ENCODE measurements around the gene GRIP2. TPM values are rescaled to one million over a fixed set of nuclear protein-coding genes. Genes with fewer than 3 reads are reported as not detected.

GRIP2 gene
- total RNA-seq, 1 experiment from 2014 or later: not detected

- Mint-ChIP-seq H3K9me3 (ENCODE audit: unreplicated experiment) (no peaks in the 10 kb centered on the region), H3K27me3 (ENCODE audit: insufficient read depth, unreplicated experiment) (no peaks in the 10 kb centered on the region), H3K4me1 (ENCODE audit: insufficient read depth, unreplicated experiment) (peaks cover 24% of the 10 kb centered on the region), H3K27ac (ENCODE audit: low read depth, unreplicated experiment) (no peak overlapping the region), H3K4me3 (ENCODE audit: unreplicated experiment) (no peak overlapping the region), H3K36me3 (ENCODE audit: insufficient read depth, unreplicated experiment) (peaks cover 9% of the 10 kb centered on the region)
- TF ChIP-seq CTCF (IDR thresholded peaks at IDR 0.05; ENCODE audit: unreplicated experiment): no peak
- ChIA-PET CTCF (interaction anchor here (0.5 to 5.6 kb wide), 5 partner anchors 12 to 549 kb away, joined by 3 to 38 read pairs (median 4); no protein-coding TSS in a partner anchor), POLR2A (interaction anchor here (0.9 kb wide), 1 partner anchor 255 kb away, joined by 3 read pairs; no protein-coding TSS in a partner anchor)
- BruUV-seq (replicated peaks): no TSS peak
- no peak for DNase-seq (ENCODE audit: unreplicated experiment)
- intact Hi-C loops (cut with micrococcal nuclease): no loop called here
Observed at GRCh38 chr3:14455571-14456317, 84.4 kb downstream of the GRIP2 start.

- DNase-seq (ENCODE audit: unreplicated experiment): no peak
- Mint-ChIP-seq H3K36me3 (ENCODE audit: insufficient read depth, unreplicated experiment) (peaks cover 6% of the 10 kb centered on the region), H3K27ac (ENCODE audit: low read depth, unreplicated experiment) (no peak overlapping the region), H3K9me3 (ENCODE audit: unreplicated experiment) (no peaks in the 10 kb centered on the region), H3K4me3 (ENCODE audit: unreplicated experiment) (no peak overlapping the region), H3K27me3 (ENCODE audit: insufficient read depth, unreplicated experiment) (no peaks in the 10 kb centered on the region), H3K4me1 (ENCODE audit: insufficient read depth, unreplicated experiment) (peaks cover 17% of the 10 kb centered on the region)
- TF ChIP-seq CTCF (IDR thresholded peaks at IDR 0.05; ENCODE audit: unreplicated experiment): no peak
- CTCF ChIA-PET: interaction anchor here (0.5 to 5.6 kb wide), 7 partner anchors 10 to 252 kb away, joined by 3 to 38 read pairs (median 4); no protein-coding TSS in a partner anchor
- intact Hi-C loops (cut with micrococcal nuclease): no loop called here
- no TSS peak for BruUV-seq (replicated peaks)
- POLR2A ChIA-PET: no interaction called here
Observed at GRCh38 chr3:14454639-14455310, 85.4 kb downstream of the GRIP2 start.

GRCh38 chr3:14453876-14454638, 86.1 kb downstream of the GRIP2 start:
- Mint-ChIP-seq H3K27me3 (ENCODE audit: insufficient read depth, unreplicated experiment) (no peaks in the 10 kb centered on the region), H3K4me3 (ENCODE audit: unreplicated experiment) (no peak overlapping the region), H3K9me3 (ENCODE audit: unreplicated experiment) (no peaks in the 10 kb centered on the region), H3K36me3 (ENCODE audit: insufficient read depth, unreplicated experiment) (no peaks in the 10 kb centered on the region), H3K27ac (ENCODE audit: low read depth, unreplicated experiment) (no peak overlapping the region), H3K4me1 (ENCODE audit: insufficient read depth, unreplicated experiment) (peaks cover 17% of the 10 kb centered on the region)
- POLR2A ChIA-PET: interaction anchor here (0.6 kb wide), 1 partner anchor 253 kb away, joined by 3 read pairs; no protein-coding TSS in a partner anchor
- TF ChIP-seq CTCF (IDR thresholded peaks at IDR 0.05; ENCODE audit: unreplicated experiment): no peak
- no peak for DNase-seq (ENCODE audit: unreplicated experiment)
- CTCF ChIA-PET: interaction anchor here (0.6 to 5.6 kb wide), 4 partner anchors 193 to 558 kb away, joined by 3 to 38 read pairs (median 8); no protein-coding TSS in a partner anchor
- no TSS peak for BruUV-seq (replicated peaks)
- intact Hi-C loops (cut with micrococcal nuclease): loop anchor here (2.0 kb wide), 1 partner anchor 51 kb away; the partner anchor contains the start of gene SLC6A6

All from MCF 10A (cell line).